SK-N-MC (cell line): ENCODE data around the gene C5orf46.

Experiments
- DNase-seq: peaks from one replicate; pipeline ENCODE4 v3.0.0-alpha.2; 2011; ENCODE audit warnings: low read depth, low spot score
- H3K27ac ChIP-seq: fragments of 200-600 bp; sonication (generic); 2 replicates; pipeline ENCODE4 v1.5.1; 2016; ENCODE audit warnings: mixed run types
- H3K36me3 ChIP-seq: fragments of 200-600 bp; sonication (generic); 2 replicates; pipeline ENCODE4 v1.6.1; 2017; ENCODE audit warnings: antibody characterized with exemption, low read length, mixed read lengths; ENCODE audit not compliant: insufficient read depth
- H3K4me3 ChIP-seq: fragments of 200-600 bp; sonication (generic); 2 replicates; pipeline ENCODE4 v1.5.1; 2016
- H3K9ac ChIP-seq: fragments of 200-600 bp; sonication (generic); 2 replicates; pipeline ENCODE4 v1.8.0; 2017; ENCODE audit warnings: mixed run types, mixed read lengths; ENCODE audit not compliant: insufficient read length
- H3K9me3 ChIP-seq: fragments of 200-600 bp; sonication (generic); 2 replicates; pipeline ENCODE4 v1.6.1; 2017; ENCODE audit warnings: low read depth, mild to moderate bottlenecking, antibody characterized with exemption, low read length, moderate library complexity, mixed read lengths
- EZH2 ChIP-seq: fragments of 200-600 bp; sonication (generic); IDR thresholded peaks from one replicate; pipeline ENCODE4 v1.6.1; 2017; ENCODE audit warnings: antibody characterized with exemption
- FOXP2 ChIP-seq: optimal IDR thresholded peaks from 2 replicates; pipeline ENCODE3; 2011; ENCODE audit warnings: mild to moderate bottlenecking, moderate library complexity; ENCODE audit not compliant: insufficient read depth; ENCODE audit errors: extremely low read length, control extremely low read depth
- POLR2AphosphoS5 ChIP-seq: IDR thresholded peaks from 2 replicates; pipeline ENCODE4 v1.6.1; 2012; ENCODE audit warnings: mild to moderate bottlenecking, low read depth, low read length, borderline replicate concordance

The C5orf46 gene

GRCh38 chr5:147854894-147855773 lies 51.2 kb downstream of the C5orf46 start:
- TF ChIP-seq POLR2AphosphoS5: no peak
- TF ChIP-seq FOXP2: no peak
- TF ChIP-seq EZH2: no peak
- peak overlapping the region; percentile 13 for H3K9ac ChIP-seq
- H3K27ac ChIP-seq: no peak overlapping the region
- no peaks in the 10 kb centered on the region for H3K36me3 ChIP-seq
- H3K4me3 ChIP-seq: no peak overlapping the region
- H3K9me3 ChIP-seq: no peaks in the 10 kb centered on the region
- no peak for DNase-seq

DNA sequence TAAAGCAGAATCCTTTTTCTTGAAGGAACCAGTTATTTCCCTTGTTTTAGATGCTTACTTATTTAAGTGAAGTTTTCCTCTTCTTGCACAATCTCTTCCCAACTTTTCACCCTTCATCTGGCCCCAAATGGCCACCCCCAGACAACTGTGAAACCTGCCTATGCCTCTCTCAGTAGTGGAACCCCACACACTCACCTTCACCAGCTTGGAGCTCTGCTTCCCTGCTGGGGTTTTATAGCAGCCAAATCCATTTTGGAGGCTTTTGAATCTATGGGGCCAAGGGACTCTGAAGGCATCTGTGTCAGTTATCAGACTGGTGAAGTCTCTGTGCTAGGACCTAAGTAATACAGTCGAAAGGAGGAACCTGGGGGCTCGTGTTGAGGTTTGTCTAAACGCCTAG lies 52.0 kb downstream of the C5orf46 start:
- no peak overlapping the region for H3K27ac ChIP-seq
- no peak for DNase-seq
- H3K4me3 ChIP-seq: no peak overlapping the region
- no peaks in the 10 kb centered on the region for H3K9me3 ChIP-seq
- no peak for TF ChIP-seq EZH2
- TF ChIP-seq FOXP2: no peak
- TF ChIP-seq POLR2AphosphoS5: no peak
- H3K36me3 ChIP-seq: no peaks in the 10 kb centered on the region
- no peak overlapping the region for H3K9ac ChIP-seq

DNA sequence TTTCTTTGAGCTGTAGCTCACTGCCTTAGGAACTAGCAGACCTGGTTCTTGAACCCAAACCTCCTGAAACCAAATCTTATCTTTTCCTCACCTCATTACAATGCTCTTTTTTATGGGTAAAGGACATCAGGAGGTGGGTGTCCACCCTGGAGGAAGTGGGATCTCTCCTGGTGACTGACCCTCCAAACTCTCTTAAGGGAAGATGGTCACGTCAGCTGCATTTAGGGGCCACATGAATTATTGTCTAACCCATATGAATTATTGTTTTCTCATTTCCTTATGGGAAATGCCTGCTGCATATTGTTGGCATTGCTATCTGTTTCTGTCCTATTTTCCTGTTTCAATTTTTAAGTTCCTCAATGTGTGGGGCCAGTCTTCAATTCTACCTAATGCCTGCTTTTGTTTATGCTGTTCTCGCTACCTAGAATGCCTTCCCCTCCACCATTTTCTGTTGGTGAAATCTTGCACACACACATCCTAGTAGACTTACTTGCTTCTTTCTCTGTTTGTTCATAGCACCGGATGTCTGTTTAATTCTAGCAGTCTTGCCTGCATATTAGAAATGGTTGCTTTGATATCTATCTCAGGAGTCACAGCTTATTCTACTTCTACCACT lies 52.9 kb downstream of the C5orf46 start:
- no peak for DNase-seq

GRCh38 chr5:147852365-147852764 lies 54.0 kb downstream of the C5orf46 start:
- H3K9ac ChIP-seq: no peak overlapping the region
- H3K4me3 ChIP-seq: no peak overlapping the region
- no peak for DNase-seq
- H3K9me3 ChIP-seq: no peaks in the 10 kb centered on the region
- H3K27ac ChIP-seq: no peak overlapping the region
- H3K36me3 ChIP-seq: no peaks in the 10 kb centered on the region
- TF ChIP-seq POLR2AphosphoS5: no peak
- no peak for TF ChIP-seq EZH2
- no peak for TF ChIP-seq FOXP2

More for the DNA sequence above, 52.9 kb downstream of the C5orf46 start:
- Histone ChIP-seq H3K9ac (no peak overlapping the region), H3K4me3 (no peak overlapping the region), H3K36me3 (no peaks in the 10 kb centered on the region), H3K9me3 (no peaks in the 10 kb centered on the region), H3K27ac (no peak overlapping the region)
- TF ChIP-seq FOXP2 (no peak), EZH2 (no peak), POLR2AphosphoS5 (no peak)

- no peaks in the 10 kb centered on the region for H3K9me3 ChIP-seq
- H3K27ac ChIP-seq: no peak overlapping the region
- TF ChIP-seq POLR2AphosphoS5 (no peak), EZH2 (no peak), FOXP2 (no peak)
- no peaks in the 10 kb centered on the region for H3K36me3 ChIP-seq
- no peak overlapping the region for H3K9ac ChIP-seq
- no peak overlapping the region for H3K4me3 ChIP-seq
- DNase-seq: no peak
Observed at GRCh38 chr5:147851578-147851977, 54.8 kb downstream of the C5orf46 start.

GRCh38 chr5:147849226-147849625 lies 57.1 kb downstream of the C5orf46 start:
- Histone ChIP-seq H3K9ac (no peak overlapping the region), H3K9me3 (no peaks in the 10 kb centered on the region), H3K27ac (no peak overlapping the region), H3K4me3 (no peak overlapping the region), H3K36me3 (no peaks in the 10 kb centered on the region)
- no peak for DNase-seq
- TF ChIP-seq FOXP2: no peak
- no peak for TF ChIP-seq EZH2
- TF ChIP-seq POLR2AphosphoS5: no peak

- Histone ChIP-seq H3K4me3 (no peak overlapping the region), H3K9me3 (no peaks in the 10 kb centered on the region), H3K9ac (no peak overlapping the region), H3K36me3 (no peaks in the 10 kb centered on the region), H3K27ac (no peak overlapping the region)
- TF ChIP-seq POLR2AphosphoS5 (no peak), EZH2 (no peak), FOXP2 (no peak)
- DNase-seq: no peak
Observed at GRCh38 chr5:147845618-147846017, 60.7 kb downstream of the C5orf46 start.

DNA sequence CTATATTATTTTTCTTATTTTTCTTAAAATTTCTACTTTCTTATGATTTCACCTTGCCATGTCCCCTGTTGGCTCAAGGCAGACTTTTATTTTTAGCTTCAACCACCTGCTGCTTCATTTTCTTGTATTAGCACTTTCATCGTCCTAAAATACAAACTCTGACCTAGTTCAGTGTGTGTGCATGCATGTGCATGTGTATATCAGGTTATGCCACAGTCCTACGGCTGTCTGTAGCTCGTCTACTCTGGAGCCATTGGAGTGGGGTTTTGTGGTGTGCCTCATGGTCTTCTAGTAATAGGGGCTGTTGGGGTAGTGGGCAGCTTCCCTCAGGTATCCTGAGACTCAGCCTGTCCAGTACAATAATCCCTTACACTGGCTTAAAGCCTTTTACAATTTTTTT lies 61.5 kb downstream of the C5orf46 start:
- Histone ChIP-seq H3K4me3 (no peak overlapping the region), H3K27ac (no peak overlapping the region), H3K36me3 (no peaks in the 10 kb centered on the region), H3K9me3 (no peaks in the 10 kb centered on the region), H3K9ac (no peak overlapping the region)
- TF ChIP-seq EZH2 (no peak), FOXP2 (no peak)
- no peak for DNase-seq

DNA sequence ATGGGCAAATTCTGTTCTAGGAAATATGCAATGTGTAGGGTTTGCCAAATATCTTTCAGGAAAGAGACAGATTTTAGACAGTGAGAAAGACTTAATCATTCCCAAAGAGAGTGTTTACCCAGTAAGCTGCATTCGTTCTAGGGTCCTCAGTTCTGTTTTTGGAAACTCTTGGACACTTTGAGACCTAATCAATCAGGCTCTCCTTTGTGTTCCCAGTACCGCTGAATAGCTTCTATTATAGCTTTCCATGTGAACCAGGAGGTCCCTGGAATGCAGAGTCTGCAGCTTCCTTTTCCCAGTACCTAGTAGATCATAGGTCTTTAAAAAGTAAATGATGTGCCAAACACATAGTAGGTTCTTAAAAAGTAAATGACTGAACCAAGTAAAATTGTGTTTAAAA lies 63.5 kb downstream of the C5orf46 start:
- no peak for DNase-seq

More for the DNA sequence above, 63.5 kb downstream of the C5orf46 start:
- no peak for TF ChIP-seq FOXP2
- no peak for TF ChIP-seq EZH2
- TF ChIP-seq POLR2AphosphoS5: no peak
- H3K4me3 ChIP-seq: no peak overlapping the region
- H3K36me3 ChIP-seq: no peaks in the 10 kb centered on the region
- H3K9ac ChIP-seq: no peak overlapping the region
- no peak overlapping the region for H3K27ac ChIP-seq
- no peaks in the 10 kb centered on the region for H3K9me3 ChIP-seq
